IPS-15b (cell line): Measurements from ENCODE around the gene MRPS12.
"Not testable (repeated sequence)": the region's sequence is repeated elsewhere in the genome, so short reads cannot be mapped to it uniquely, and the experiment has no call there.

Source experiments
- H3K27me3 ChIP-seq: one replicate; pipeline ENCODE4 v1.6.1; 2013; ENCODE audit warnings: low read length; ENCODE audit not compliant: control insufficient read depth, insufficient read depth
- H3K36me3 ChIP-seq: one replicate; pipeline ENCODE4 v1.6.1; 2013; ENCODE audit warnings: low read length; ENCODE audit not compliant: control insufficient read depth, insufficient read depth
- H3K4me1 ChIP-seq: one replicate; pipeline ENCODE4 v1.6.1; 2013; ENCODE audit warnings: mild to moderate bottlenecking, low read length; ENCODE audit not compliant: control insufficient read depth, insufficient read depth
- H3K4me3 ChIP-seq: one replicate; pipeline ENCODE4 v1.5.1; 2013; ENCODE audit warnings: low read depth, low read length
- H3K9ac ChIP-seq: one replicate; pipeline ENCODE4 v1.6.1; 2013; ENCODE audit warnings: low read depth, mild to moderate bottlenecking, low read length
- H3K9me3 ChIP-seq: one replicate; pipeline ENCODE4 v1.6.1; 2013; ENCODE audit warnings: mild to moderate bottlenecking, low read length; ENCODE audit not compliant: control insufficient read depth, insufficient read depth

The MRPS12 gene

DNA sequence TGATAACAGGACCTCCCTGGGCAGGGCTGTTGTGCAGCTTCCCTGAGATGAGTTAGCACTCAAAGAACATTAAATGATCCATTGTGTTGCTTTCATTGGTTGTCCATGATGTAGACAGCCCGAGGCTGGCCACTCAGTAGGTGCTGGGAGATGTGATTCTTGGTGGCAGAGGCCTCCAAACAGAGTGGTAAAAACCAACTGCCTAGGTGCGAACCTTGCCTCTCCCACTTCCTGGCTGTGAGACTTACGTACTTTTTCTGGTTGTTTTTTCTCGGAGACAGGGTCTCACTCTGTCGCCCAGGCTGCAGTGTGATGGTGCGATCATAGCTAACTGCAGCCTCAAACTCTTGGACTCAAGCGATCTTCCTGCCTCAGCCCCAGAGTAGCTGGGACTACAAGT lies 6.4 kb upstream of the MRPS12 start:
- H3K36me3 ChIP-seq: peaks cover 38% of the 10 kb centered on the region
- no peaks in the 10 kb centered on the region for H3K9me3 ChIP-seq
- H3K4me1 ChIP-seq: no peaks in the 10 kb centered on the region
- H3K4me3 ChIP-seq: no peak overlapping the region
- H3K9ac ChIP-seq: no peak overlapping the region
- no peaks in the 10 kb centered on the region for H3K27me3 ChIP-seq

DNA sequence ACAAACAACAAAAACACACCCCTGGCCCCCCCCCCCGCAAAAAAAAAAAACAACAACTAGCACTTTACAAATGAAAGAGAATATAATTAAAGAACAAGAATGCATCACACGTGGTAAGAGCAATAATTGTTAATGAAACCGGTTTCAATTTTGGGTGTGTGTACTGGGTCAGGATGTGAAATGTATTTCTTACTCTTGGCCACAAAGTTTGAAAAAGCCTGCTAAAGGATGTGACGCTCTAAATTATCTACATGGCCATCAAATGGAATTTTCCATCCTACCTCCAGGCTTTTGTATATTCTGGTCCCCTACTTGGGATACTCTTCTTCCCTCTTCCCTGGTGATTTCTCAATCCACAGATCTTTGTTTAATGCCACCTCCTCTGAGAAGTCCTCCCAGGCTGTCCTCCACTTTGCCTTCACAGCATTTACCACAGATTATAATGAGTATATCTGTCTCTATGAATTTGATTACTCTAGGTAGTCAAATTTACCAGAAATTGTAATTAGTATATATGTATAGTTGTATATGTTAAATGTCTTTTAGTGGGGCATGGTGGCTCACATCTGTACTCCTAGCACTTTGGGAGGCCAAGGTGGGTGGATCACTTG lies 2.2 kb upstream of the MRPS12 start:
- Histone ChIP-seq H3K27me3 (no peaks in the 10 kb centered on the region), H3K9ac (no peak overlapping the region), H3K4me3 (no peak overlapping the region), H3K9me3 (peaks cover 2% of the 10 kb centered on the region), H3K4me1 (no peaks in the 10 kb centered on the region), H3K36me3 (peaks cover 42% of the 10 kb centered on the region)

DNA sequence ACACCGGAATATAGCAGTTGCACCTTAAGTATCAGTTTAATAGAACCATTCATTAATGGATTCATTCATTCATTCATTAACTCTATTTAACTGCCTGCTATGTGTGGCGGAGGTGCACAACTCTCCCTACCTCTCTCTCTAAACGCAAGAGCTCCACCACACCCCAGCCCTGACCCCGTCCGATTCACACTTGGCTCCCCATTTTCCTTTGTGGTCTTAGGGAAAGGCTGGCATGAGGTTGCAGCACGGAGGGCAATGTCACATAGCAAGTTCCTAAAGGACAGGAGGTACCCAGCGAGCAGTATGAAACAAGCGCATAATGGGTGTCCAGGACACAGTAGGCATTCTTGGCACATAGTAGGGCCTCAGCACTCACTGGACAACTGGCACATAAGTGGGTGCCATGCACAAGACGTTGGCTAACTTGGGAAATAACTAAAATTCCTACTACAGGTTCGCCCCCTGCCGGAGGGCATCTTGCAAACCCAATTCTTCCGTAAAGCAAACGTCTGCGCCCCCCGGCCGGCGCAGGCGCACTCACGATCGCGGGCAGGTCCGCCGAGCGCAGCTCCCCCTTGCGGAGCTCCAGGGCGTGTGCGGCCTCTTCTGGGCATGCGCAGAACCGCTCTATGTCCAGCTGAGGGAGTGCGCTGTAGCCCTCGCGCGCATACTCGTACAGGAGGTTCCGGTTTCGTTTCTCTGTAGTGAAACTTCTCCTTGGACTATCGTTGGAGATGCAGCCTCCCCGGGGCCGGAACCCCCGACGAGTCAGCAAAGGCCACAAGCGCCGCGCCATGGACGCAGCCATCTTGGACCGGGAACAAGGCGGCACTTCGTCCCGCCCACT lies 592 bp upstream of the MRPS12 start, which contains the start of gene SARS2:
TSS of gene SARS2 (minus strand) at position 835 of the 847 bp plus-strand sequence. CDS start at position 808, 27 bp downstream.
- H3K4me3 ChIP-seq: peak within 1 kb of the TSS; percentile 92
- H3K36me3 ChIP-seq: peaks cover 41% of the 10 kb centered on the region
- H3K4me1 ChIP-seq: no peaks in the 10 kb centered on the region
- peaks cover 3% of the 10 kb centered on the region for H3K9me3 ChIP-seq
- no peaks in the 10 kb centered on the region for H3K27me3 ChIP-seq
- H3K9ac ChIP-seq: peak within 1 kb of the TSS; percentile 98

DNA sequence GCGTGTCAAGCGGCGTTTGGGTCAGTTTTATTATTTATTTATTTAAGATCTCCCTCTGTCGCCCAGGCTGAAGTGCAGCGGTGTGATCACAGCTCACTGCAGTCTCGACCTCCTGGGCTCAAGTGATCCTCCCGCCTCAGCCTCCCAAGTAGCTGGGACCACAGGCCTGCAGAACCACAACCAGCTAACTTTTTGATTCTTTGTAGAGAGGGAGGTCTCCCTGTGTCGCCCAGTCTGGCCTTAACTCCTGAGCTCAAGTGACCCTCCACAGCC lies 713 bp downstream of the MRPS12 start:
- Histone ChIP-seq H3K4me1 (no peaks in the 10 kb centered on the region), H3K36me3 (peaks cover 30% of the 10 kb centered on the region), H3K9me3 (peaks cover 3% of the 10 kb centered on the region), H3K9ac (no peak overlapping the region), H3K27me3 (no peaks in the 10 kb centered on the region), H3K4me3 (peak overlapping the region; percentile 92)

DNA sequence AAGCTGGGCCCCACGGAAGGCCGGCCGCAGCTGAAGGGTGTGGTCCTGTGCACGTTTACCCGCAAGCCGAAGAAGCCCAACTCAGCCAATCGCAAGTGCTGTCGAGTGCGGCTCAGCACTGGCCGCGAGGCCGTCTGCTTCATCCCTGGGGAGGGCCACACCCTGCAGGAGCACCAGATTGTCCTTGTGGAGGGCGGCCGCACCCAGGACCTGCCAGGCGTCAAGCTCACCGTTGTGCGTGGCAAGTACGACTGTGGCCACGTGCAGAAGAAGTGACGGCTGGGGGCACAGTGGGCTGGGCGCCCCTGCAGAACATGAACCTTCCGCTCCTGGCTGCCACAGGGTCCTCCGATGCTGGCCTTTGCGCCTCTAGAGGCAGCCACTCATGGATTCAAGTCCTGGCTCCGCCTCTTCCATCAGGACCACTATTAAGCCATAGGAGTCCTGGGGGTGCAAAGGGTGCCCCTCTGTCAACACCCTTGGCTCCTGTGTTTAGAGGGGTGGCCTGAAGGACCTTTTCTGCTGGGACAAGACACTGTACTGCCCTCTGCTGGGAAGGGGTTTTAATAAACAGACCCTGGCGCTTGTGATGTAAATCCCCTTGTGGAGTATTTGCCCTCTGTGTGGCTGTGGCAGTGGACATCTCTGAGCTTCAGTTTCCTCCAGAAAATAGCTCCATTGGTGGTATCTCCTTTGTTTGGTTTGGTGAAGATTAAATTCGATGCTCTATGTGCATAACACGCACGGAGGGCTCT lies 1.9 kb downstream of the MRPS12 start:
- Histone ChIP-seq H3K9ac (no peak overlapping the region), H3K9me3 (peaks cover 3% of the 10 kb centered on the region), H3K4me3 (no peak overlapping the region), H3K36me3 (peaks cover 28% of the 10 kb centered on the region), H3K4me1 (no peaks in the 10 kb centered on the region), H3K27me3 (peaks cover 2% of the 10 kb centered on the region)

DNA sequence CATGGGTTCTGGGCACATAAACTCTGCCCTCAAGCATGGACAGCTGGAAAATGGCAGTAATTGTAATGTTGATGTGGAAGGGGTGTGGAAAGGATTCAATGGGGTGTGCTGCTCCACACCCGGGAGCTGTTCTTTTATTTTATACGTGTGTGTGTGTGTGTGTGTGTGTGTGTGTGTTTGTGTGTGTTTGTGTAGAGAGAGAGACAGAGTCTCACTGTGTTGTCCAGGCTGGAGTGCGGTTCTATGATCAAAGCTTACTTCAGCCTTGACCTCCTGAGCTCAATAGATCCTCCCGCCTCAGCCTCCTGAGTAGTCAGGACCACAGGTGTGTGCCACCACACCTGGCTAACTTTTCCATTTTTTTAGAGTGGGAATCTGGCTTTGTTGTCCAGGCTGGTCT lies 2.8 kb downstream of the MRPS12 start:
- Histone ChIP-seq H3K9ac (no peak overlapping the region), H3K4me1 (no peaks in the 10 kb centered on the region), H3K9me3 (peaks cover 3% of the 10 kb centered on the region), H3K4me3 (no peak overlapping the region), H3K27me3 (peaks cover 2% of the 10 kb centered on the region), H3K36me3 (peaks cover 23% of the 10 kb centered on the region)

DNA sequence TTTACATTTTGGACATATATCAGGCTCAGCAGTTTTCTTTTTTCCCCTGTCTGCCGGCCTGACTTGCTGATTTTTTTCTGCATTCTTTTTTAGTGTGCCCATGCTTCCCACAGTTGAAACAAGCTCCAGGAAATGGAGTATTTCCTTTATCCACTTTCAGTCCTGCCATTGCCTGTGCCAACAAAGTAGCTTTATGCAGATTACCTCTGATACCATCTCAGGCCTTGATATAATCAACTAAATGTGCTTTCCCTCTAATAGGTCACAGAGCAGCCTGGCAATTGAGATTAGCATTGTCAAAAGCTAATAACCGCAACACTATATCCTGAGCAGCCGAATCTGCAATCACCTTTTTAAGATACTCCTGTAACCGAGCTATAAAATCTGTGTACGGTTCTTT lies 9.2 kb downstream of the MRPS12 start:
- Histone ChIP-seq H3K27me3 (peaks cover 8% of the 10 kb centered on the region), H3K9me3 (no peaks in the 10 kb centered on the region), H3K4me3 (no peak overlapping the region), H3K36me3 (peaks cover 4% of the 10 kb centered on the region), H3K4me1 (no peaks in the 10 kb centered on the region), H3K9ac (no peak overlapping the region)

DNA sequence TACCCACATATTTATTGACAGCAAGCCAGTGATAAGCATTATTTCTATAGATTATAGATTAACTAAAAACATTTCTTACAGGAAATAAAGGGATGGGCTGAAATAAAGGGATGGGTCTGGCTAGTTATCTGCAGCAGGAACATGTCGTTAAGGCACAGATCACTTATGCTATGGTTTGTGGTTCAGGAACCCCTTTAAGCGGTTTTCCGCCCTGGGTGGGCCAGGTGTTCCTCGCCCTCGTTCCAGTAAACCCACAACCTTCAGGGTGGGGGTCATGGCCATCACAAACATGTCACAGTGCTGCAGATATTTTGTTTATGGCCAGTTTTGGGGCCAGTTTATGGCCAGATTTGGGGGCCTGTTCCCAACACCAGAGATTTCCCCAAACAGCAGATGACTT lies 10.7 kb downstream of the MRPS12 start:
- H3K4me1 ChIP-seq, H3K9me3 ChIP-seq: not testable (repeated sequence)

DNA sequence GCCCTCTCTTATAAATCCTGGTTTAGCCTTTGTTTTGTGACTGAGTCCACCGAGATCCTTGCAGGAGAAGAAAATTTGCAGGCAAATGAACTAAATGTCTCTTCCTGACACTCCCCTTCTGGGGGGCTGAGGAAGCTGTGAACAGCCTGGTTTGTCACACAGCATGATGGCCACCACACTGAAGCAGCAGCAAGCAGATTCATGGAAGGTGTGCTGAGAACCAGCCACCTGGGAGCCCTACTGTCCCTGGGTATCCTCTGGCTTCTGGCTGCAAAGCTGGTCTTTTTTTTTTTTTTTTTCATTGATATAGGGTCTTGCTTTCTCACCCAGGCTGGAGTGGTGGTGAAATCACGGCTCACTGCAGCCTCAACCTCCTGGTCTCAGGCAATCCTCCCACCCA lies 11.2 kb downstream of the MRPS12 start:
- no peak overlapping the region for H3K9ac ChIP-seq
- H3K9me3 ChIP-seq: no peaks in the 10 kb centered on the region
- peaks cover 5% of the 10 kb centered on the region for H3K36me3 ChIP-seq
- no peaks in the 10 kb centered on the region for H3K4me1 ChIP-seq
- H3K27me3 ChIP-seq: peaks cover 8% of the 10 kb centered on the region
- no peak overlapping the region for H3K4me3 ChIP-seq

More for the DNA sequence above, 10.7 kb downstream of the MRPS12 start:
- H3K4me3 ChIP-seq, H3K27me3 ChIP-seq, H3K9ac ChIP-seq, H3K36me3 ChIP-seq: not testable (repeated sequence)

DNA sequence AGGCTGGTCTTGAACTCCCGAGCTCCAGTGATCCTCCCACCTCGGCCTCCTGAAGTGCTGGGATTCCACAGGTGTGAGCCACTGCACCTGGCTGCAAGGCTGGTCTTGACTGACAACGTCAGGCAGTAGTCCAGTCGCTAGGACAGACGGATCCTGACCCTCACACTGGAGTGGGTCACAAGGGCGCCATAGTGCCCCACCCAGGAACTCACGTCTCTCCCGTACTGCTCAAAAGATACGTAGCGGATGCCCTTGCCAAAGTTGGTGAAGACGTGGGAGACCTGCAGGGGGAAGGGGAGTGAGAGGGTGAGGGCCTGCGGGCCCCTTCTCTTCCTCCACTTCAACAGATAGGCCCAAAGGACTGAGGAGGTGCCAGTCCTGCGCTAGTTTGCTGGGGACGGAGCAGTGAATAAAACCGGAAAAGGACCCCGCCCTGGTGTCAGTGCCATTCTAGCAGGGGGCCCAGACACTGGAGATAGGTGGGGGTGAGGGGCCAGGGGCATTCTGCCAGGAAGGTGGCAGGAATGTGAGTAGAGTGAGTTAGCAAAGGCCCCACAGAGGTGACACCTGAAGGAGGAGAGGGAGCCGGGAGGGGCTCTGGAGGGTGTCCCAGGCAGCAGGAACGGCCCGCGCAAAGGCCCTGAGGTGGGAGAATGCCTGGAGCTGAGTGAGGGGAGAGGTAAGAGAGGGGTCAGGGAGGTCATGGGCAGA lies 11.9 kb downstream of the MRPS12 start:
- Histone ChIP-seq H3K27me3 (peaks cover 5% of the 10 kb centered on the region), H3K9ac (no peak overlapping the region), H3K36me3 (peaks cover 6% of the 10 kb centered on the region), H3K9me3 (no peaks in the 10 kb centered on the region), H3K4me1 (no peaks in the 10 kb centered on the region), H3K4me3 (no peak overlapping the region)

DNA sequence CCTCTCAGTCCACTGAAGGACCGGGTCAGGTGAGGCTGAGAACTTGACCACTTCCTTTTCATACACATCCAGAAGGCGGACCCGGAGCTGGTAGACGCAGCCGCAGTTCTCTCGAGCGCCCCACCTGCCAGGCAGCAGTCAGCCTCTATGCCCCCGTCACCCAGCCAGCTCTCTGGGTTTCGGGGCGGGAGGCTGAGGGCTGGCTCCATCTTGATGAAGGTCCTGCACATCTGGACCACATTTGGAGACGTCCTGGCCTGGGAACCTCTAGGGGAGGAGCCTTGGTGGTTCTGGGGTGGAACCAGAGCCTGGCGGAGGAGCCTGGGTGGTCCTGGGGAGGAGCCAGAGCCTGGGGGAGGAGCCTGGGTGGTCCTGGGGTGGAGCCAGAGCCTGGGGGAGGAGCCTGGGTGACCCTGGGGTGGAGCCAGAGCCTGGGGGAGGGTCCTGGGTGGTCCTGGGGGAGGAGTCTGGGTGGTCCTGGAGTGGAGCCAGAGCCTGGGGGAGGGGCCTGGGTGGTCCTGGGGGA lies 14.3 kb downstream of the MRPS12 start:
- peaks cover 6% of the 10 kb centered on the region for H3K36me3 ChIP-seq
- peaks cover 2% of the 10 kb centered on the region for H3K27me3 ChIP-seq
- H3K4me1 ChIP-seq: no peaks in the 10 kb centered on the region
- H3K4me3 ChIP-seq: no peak overlapping the region
- H3K9me3 ChIP-seq: no peaks in the 10 kb centered on the region
- H3K9ac ChIP-seq: no peak overlapping the region
